OCI-LY1 (cell line): ENCODE measurements around the gene CATSPERD.

Experiments
- EZH2 ChIP-seq: fragments of 200-600 bp; sonication (generic), shearing (Covaris generic); IDR thresholded peaks from 2 replicates; pipeline ENCODE4 v1.8.0; 2017; ENCODE audit warnings: borderline replicate concordance, mixed run types, mild to moderate bottlenecking, antibody characterized with exemption, low read length, moderate library complexity, mixed read lengths
- TF ChIP-seq, protein P1 (sequence below): fragments of 200-600 bp; sonication (generic), shearing (Covaris generic); IDR thresholded peaks from 2 replicates; pipeline ENCODE4 v1.5.1; 2017; ENCODE audit warnings: mild to moderate bottlenecking, antibody characterized with exemption, low read length, moderate library complexity, mixed read lengths

DNA sequence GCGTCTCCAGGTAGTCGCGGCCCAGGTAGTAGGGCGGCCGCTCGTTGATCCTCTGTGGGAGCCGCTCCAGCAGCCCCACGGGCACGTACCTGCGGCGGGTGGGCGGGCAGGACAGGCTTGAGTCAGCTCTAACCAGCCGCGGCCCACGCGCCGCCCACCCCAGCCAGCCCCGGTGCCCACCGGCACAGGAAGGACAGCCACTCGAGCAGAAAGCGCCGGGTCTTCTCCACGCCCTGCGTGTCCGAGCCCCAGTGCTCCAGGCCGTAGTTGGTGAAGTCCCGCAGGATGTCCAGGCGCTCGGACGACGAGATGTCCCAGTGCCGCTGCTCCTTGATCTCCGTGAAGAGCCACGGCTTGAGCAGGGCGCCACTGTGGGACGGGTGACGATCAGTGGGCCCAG is 65.0 kb downstream of the CATSPERD start:
- TF ChIP-seq, protein P1, sequence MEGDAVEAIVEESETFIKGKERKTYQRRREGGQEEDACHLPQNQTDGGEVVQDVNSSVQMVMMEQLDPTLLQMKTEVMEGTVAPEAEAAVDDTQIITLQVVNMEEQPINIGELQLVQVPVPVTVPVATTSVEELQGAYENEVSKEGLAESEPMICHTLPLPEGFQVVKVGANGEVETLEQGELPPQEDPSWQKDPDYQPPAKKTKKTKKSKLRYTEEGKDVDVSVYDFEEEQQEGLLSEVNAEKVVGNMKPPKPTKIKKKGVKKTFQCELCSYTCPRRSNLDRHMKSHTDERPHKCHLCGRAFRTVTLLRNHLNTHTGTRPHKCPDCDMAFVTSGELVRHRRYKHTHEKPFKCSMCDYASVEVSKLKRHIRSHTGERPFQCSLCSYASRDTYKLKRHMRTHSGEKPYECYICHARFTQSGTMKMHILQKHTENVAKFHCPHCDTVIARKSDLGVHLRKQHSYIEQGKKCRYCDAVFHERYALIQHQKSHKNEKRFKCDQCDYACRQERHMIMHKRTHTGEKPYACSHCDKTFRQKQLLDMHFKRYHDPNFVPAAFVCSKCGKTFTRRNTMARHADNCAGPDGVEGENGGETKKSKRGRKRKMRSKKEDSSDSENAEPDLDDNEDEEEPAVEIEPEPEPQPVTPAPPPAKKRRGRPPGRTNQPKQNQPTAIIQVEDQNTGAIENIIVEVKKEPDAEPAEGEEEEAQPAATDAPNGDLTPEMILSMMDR = no peak
- no peak for TF ChIP-seq EZH2
